GM18520 (cell line): Measurements from ENCODE around the gene HOXA13.

ENCODE experiments used
- ATAC-seq: cut with Tn5 transposase; IDR thresholded peaks from one replicate; pipeline ENCODE4 v1.9.1; 2021; ENCODE audit not compliant: unreplicated experiment

The HOXA13 gene

DNA sequence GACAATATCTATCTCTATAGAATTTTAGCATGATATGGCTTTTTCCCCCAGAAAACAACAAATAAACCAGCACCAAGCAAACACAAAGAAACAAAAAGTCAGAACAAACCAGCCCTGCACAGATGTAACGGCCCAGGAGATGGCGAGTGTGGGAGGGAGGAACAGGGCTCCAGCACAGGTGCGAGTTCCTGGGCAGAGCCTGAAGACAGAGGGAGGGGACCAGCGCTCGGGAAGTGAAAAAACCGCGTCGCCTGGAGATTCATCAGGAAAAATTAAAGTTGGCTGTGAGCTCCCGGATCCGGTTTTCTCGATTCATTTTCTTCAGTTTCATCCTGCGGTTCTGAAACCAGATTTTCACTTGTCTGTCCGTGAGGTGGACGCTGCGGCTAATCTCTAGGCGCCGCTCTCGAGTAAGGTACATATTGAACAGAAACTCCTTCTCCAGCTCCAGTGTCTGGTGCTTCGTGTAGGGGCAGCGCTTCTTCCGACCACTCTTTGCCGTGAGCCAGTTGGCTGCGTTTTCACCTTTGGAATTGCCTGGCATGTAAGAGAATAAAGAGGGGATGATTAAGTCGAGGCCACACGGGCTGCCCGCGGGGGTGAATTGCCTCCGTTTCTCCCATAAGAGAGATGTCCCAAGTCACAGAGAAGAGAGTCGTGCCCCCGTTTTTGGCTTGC is 28.1 kb downstream of the HOXA13 start:
- ATAC-seq, result no peak

- no peak for ATAC-seq
These were observed 28.6 kb downstream of the HOXA13 start for GRCh38 chr7:27171325-27171636.

DNA sequence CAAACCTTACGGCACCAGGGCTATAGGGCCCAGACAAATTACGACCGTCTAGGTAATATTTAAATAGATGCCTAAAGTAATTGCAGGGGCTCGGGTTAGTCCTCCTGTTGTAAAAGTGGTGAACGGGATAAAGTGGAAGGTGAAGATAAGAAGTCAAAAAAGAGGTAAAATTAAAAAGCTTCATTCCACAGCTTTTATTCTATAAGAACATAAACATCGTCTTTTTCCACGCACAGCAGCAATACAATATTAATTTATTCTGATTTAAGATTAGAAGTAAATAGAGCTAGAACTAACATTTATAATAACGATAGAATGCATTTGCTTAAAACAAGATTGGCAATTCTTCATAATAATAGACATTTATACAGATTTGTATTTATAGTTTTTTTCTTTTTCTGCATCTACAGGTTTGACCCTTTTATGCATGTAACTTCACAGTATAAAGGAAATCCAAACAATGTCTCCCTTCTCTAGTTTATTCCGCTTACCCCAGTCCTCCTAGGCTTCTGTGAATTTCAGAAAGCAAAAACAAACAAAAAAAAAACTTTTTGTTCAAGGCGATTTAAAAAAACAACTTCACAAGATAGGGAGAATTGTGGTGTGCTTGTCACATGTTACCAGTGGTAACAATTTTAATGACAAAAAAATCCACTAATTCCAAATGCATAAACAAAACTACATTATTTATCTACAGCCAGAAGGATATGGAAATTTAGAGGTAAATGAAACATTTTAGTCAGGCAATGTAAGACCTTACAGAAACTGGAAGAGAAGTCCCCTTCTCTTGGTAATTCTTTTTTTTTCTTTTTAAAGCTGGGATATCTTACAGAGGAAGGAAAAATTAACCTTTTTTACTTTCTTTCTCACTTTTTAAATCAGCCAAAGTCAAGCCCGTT is 29.2 kb downstream of the HOXA13 start:
- ATAC-seq, result no peak

GRCh38 chr7:27169658-27170425 is 30.0 kb downstream of the HOXA13 start:
- no peak for ATAC-seq

DNA sequence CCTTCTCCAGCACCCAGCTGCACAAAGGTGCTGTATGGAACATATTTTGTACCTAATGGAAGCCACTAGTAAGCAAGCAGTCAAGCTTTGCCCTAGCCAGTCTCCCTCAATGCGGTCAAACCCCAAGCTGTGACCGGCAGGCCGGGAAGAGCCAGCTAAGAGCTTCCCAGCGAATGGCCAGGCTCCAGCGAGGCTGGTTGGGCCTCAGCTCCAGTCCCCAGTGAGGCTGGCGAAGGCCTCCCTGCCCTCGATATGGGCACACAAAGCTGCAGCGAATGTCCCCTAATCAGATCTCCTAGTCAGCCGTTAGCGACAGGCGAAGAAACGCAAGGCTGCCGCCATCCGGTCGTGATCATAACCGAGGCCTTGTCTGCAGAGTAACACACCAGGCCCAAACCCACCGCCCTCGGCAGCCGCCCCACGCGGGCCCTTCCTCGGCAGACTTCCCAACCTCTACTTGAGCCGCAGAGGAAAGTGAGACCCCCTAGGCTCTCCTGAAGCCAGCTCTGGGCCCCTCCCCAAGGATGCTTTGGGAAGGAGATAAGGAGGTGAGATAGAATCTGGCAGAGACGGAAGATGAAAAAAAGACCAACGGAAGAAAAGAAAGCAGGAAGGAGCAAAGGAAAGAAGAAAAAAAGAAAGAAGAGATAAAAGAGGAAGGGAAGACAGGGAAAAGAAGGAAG is 31.5 kb downstream of the HOXA13 start:
- no peak for ATAC-seq

GRCh38 chr7:27167916-27168264 is 32.0 kb downstream of the HOXA13 start:
- ATAC-seq, result no peak

GRCh38 chr7:27166531-27167505 is 33.1 kb downstream of the HOXA13 start:
- ATAC-seq, result no peak

DNA sequence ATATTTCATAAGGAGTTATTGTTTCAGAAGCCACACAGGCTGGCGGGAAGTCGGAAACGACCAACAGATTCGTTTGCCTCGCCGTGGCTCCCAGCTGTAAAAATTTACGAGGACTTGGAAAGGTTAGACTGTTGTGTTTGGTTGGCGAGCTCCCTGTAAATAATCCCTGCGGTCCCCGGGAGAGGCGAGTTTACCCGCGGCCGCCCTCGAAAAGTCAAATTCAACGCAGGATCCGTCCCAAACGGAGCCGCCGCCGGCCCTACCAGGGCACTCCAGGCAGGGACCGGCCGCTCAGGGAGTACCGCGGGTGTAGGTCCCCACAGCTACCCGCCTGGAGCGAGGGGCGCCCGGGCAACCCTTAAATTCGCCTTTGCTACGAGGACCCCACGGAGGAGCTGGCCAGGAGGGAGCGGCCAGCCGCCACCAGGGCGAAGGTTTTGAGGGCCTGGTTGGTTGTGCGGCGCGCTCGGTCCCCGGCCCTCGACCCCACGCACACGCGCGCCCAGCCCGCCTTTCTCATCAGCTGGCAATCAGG is 33.8 kb downstream of the HOXA13 start:
- no peak for ATAC-seq

GRCh38 chr7:27165089-27165995 is 34.5 kb downstream of the HOXA13 start, which contains the start of gene HOXA9:
Gene HOXA9, minus strand, starts transcription at chr7:27165537. Its CDS starts 80 bp downstream, at chr7:27165457.
- ATAC-seq, result no peak

DNA sequence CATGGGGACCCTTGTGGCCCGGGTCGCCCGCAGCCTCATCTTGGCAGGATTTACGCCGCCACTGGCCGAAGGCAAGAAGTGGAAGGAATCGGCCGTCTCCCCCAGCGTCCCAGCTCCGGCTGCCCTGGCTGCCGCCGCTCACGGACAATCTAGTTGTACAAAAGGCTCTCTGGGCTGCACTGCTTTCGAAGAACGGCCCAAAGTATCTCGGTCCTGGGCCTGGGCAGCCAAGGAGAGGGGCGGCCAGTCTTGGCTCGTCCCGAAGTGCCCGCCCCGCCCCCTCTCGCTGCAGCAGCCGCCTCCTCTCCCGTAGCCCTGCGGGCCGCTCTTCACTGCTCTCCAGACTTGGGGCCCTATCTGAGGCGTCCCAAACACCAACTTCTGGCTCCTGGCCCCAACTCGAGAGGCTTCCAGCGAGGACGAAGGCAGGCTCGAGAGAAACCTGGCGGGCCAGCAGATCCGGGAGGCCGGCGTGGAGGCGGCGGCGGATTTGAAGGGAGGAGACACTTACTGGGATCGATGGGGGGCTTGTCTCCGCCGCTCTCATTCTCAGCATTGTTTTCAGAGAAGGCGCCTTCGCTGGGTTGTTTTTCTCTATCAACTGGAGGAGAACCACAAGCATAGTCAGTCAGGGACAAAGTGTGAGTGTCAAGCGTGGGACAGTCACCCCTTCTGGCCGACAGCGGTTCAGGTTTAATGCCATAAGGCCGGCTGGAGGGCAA is 35.4 kb downstream of the HOXA13 start:
- ATAC-seq, result no peak

GRCh38 chr7:27164045-27164366 is 35.9 kb downstream of the HOXA13 start:
- ATAC-seq, result no peak

DNA sequence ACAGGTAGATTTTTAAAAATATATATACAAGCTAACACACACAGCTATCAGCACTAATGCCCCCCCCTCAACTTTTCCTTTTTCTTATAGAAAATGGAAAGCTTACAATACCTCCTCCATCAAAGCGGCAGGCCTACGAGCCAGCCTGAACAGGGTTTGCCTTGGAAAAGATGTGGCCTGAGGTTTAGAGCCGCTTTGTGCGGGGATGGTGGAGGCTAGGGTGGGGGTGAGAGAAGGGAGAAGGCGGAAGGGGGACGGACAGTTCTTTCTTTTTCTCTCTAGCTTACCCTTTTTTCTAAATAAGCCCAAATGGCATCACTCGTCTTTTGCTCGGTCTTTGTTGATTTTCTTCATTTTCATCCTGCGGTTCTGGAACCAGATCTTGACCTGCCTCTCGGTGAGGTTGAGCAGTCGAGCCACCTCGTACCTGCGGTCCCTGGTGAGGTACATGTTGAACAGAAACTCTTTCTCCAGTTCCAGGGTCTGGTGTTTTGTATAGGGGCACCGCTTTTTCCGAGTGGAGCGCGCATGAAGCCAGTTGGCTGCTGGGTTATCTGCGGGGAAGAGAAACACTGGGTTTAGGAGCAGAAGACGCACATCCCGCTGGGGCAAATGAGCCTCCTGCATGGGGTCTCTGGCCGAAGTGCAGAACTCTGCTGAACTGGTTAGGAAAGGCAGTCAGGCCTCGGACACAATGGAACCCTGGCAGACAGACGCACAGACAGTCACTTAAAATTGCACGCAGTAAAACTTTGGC is 36.4 kb downstream of the HOXA13 start:
- ATAC-seq, result no peak

GRCh38 chr7:27162561-27163287 is 37.2 kb downstream of the HOXA13 start:
- ATAC-seq, result no peak

DNA sequence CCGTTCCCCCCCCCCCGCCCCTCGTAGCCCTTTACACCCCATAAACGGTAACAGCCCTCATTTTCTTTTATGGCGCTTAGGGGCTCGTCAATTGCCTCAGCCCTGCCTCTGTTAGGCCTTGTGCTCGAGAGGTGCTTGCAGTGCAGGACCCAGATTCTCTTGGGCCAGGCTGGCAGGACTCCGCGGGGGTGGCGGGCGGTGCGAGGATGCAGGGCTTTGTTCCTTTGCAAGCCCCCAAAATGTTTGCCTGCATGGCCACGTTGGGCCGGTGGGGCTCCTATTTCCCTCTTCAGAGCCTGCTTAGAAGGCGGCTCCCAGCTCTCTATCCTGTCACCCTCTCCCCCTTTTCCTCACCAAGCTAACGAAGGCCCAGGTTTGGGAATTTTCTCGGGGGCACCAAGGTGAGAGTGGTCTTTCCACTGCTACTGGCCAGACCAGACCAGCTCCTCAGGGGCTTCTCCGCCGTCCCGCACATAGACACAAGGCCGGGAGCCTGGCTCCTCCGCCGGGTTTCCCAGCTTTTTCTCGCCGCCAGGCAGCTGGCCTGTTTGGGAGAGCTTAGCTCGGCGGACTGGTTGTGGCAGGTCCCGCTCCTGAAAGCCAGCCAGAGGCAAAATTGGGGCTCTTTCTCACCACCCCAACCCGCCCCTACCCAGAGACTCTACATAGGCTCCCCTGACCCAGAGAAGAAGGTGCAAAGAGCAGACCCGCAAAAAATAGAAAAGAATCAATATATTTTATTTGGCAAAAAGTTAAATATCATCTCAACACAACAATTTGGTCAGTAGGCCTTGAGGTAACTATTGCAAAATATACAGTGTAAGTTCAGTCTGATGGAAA is 38.0 kb downstream of the HOXA13 start:
- no peak for ATAC-seq

DNA sequence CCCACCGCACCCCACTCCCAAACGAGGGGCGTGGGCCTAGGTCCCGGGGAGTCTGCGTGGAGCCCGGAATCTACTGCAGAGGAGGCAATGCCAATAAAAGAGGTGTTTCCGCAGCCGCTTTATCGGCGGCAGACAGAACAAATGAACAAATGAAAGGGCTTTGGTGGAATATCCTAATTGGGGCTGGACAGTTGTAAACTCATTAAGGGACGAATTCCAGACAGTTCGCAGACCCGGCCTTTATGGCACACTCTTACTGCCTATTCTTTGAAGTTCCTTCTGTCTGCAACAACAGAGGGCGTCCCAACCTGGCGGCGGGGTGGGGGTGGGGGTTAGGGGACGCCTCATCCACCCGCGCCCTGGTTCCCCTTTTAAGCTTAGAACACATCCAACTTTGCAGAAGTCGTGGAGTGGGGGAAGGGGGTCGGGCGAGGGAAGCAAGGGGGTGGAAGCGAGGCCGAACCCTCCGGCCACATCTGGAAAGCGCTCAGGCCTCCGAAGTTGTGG is 38.6 kb downstream of the HOXA13 start:
- ATAC-seq, result no peak
